HL-60 (cell line): ENCODE results near the gene PCDHAC2.

ENCODE experiments used
- DNase-seq, 2 experiments: peaks; one replicate each; pipeline ENCODE4 v3.0.0-alpha.2; 2010 to 2020; ENCODE audit warnings: low read depth in 1 of 2, low spot score in 1 of 2
- H3K27ac ChIP-seq: fragments of 250-450 bp; sonication (Bioruptor Pico); replicated peaks from 2 replicates; pipeline ENCODE4 v1.5.1; 2020; ENCODE audit warnings: mild to moderate bottlenecking, moderate library complexity
- H3K27me3 ChIP-seq: fragments of 250-450 bp; sonication (Bioruptor Pico); 2 replicates; pipeline ENCODE4 v1.5.1; 2021; ENCODE audit warnings: mild to moderate bottlenecking, moderate library complexity; ENCODE audit not compliant: insufficient read depth, poor library complexity, severe bottlenecking
- H3K4me3 ChIP-seq: replicated peaks from 2 replicates; pipeline ENCODE4 v1.5.1; 2011; ENCODE audit warnings: mild to moderate bottlenecking, control low read depth, low read length; ENCODE audit not compliant: insufficient read depth
- GABPA ChIP-seq: IDR thresholded peaks from 2 replicates; pipeline ENCODE4 v1.6.1; 2012; ENCODE audit warnings: low read depth
- POLR2AphosphoS5 ChIP-seq: IDR thresholded peaks from 2 replicates; pipeline ENCODE4 v1.6.1; 2012; ENCODE audit warnings: low read depth
- SPI1 ChIP-seq: IDR thresholded peaks from 2 replicates; pipeline ENCODE4 v1.6.1; 2012; ENCODE audit warnings: low read depth, mild to moderate bottlenecking, borderline replicate concordance
- TF ChIP-seq, protein P1 (sequence below): IDR thresholded peaks from one replicate; pipeline ENCODE4 v1.5.1; 2011; ENCODE audit warnings: low read length, control low read depth, inconsistent platforms; ENCODE audit not compliant: insufficient read depth
- TF ChIP-seq, protein P2 (sequence below): IDR thresholded peaks from 2 replicates; pipeline ENCODE4 v1.6.1; 2012; ENCODE audit warnings: low read depth; ENCODE audit not compliant: insufficient replicate concordance

PCDHAC2 gene

DNA sequence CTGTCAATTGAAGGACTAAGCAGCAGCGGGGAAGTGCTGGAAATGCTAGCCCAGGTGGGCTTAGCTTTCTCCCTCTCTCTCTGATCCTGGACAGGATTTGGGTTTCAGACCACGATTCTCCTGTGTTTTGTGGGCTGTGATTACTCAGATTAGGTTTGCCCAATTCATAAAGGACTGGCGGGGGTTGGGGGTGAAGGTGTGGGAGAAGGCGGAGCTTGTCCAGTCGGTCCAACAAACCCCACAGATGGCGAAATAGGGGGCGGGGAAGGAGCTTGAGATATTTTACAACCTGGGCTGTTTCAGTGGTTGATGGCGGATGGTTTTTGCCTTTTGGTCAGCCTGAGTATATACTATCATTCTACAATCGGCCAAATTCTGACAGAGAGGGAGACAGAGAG, 35.2 kb downstream of the PCDHAC2 start:
- no peak overlapping the region for H3K27ac ChIP-seq
- no peak for DNase-seq

DNA sequence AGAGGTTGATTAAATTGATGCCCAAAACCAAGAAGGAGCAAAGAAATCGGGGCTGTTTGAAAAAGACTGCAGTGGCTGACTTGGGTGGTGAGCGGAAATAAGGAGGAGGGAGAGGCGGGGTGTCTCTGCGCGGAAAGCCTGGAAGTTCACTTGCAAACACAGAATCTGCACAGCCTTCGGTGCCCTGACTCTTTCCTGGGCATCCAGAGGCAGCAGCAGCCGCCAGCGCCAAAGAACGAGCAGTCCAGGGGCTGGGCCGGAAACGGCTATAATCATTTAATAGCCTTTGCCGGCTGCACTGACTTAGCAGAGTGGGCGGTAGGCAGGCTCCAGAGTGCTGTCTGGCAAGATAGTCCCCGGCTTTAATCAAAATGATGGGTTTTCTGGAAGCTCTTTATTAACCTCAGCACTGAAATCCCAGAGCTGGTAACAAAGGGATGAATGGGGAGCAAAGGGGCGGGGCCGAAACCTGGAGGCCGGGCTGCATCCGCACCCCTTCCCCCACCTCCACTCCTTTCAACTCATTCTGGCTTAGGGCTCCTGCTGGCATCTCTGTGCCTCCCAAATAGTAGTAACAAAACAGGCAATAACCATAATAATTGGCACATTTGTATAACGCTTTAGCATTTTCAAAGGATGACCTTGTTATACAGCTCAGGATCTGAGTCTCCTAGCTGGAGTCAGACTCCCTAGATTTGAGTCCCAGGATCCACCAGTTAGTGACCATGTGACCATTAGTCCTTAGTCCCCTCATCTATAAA, 35.7 kb downstream of the PCDHAC2 start:
- peaks cover 11% of the 10 kb centered on the region for H3K27me3 ChIP-seq
- TF ChIP-seq, protein P1, sequence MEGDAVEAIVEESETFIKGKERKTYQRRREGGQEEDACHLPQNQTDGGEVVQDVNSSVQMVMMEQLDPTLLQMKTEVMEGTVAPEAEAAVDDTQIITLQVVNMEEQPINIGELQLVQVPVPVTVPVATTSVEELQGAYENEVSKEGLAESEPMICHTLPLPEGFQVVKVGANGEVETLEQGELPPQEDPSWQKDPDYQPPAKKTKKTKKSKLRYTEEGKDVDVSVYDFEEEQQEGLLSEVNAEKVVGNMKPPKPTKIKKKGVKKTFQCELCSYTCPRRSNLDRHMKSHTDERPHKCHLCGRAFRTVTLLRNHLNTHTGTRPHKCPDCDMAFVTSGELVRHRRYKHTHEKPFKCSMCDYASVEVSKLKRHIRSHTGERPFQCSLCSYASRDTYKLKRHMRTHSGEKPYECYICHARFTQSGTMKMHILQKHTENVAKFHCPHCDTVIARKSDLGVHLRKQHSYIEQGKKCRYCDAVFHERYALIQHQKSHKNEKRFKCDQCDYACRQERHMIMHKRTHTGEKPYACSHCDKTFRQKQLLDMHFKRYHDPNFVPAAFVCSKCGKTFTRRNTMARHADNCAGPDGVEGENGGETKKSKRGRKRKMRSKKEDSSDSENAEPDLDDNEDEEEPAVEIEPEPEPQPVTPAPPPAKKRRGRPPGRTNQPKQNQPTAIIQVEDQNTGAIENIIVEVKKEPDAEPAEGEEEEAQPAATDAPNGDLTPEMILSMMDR = no peak
- TF ChIP-seq GABPA = no peak
- no peak for TF ChIP-seq SPI1
- TF ChIP-seq POLR2AphosphoS5 = no peak
- TF ChIP-seq, protein P2, sequence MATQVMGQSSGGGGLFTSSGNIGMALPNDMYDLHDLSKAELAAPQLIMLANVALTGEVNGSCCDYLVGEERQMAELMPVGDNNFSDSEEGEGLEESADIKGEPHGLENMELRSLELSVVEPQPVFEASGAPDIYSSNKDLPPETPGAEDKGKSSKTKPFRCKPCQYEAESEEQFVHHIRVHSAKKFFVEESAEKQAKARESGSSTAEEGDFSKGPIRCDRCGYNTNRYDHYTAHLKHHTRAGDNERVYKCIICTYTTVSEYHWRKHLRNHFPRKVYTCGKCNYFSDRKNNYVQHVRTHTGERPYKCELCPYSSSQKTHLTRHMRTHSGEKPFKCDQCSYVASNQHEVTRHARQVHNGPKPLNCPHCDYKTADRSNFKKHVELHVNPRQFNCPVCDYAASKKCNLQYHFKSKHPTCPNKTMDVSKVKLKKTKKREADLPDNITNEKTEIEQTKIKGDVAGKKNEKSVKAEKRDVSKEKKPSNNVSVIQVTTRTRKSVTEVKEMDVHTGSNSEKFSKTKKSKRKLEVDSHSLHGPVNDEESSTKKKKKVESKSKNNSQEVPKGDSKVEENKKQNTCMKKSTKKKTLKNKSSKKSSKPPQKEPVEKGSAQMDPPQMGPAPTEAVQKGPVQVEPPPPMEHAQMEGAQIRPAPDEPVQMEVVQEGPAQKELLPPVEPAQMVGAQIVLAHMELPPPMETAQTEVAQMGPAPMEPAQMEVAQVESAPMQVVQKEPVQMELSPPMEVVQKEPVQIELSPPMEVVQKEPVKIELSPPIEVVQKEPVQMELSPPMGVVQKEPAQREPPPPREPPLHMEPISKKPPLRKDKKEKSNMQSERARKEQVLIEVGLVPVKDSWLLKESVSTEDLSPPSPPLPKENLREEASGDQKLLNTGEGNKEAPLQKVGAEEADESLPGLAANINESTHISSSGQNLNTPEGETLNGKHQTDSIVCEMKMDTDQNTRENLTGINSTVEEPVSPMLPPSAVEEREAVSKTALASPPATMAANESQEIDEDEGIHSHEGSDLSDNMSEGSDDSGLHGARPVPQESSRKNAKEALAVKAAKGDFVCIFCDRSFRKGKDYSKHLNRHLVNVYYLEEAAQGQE = no peak
- no peak for DNase-seq
- no peak overlapping the region for H3K4me3 ChIP-seq
- no peak overlapping the region for H3K27ac ChIP-seq

More for the DNA sequence above, 35.2 kb downstream of the PCDHAC2 start:
- Histone ChIP-seq H3K27me3 (peaks cover 11% of the 10 kb centered on the region), H3K4me3 (no peak overlapping the region)
- TF ChIP-seq, protein P2 = no peak
- TF ChIP-seq SPI1 (no peak), GABPA (no peak)

DNA sequence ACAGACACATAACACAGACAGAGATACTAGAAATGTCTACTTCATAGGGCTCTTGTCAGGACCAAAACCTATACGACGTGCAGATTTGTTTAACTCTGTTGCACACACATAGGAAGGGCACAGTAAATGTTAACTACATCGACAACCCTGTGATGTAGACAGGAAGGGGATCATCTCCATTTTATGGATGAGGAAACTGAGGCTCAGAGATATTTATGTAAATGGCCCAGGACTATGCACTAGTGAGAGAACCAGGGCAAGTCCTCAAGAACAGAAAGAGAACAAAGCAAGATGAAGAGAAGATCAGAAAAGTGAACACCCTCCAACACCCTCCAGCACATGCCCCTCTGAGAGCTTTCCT, 36.3 kb downstream of the PCDHAC2 start:
- TF ChIP-seq, protein P1 = no peak
- TF ChIP-seq SPI1 (no peak), POLR2AphosphoS5 (no peak)
- TF ChIP-seq, protein P2 = no peak
- H3K4me3 ChIP-seq = no peak overlapping the region
- peaks cover 11% of the 10 kb centered on the region for H3K27me3 ChIP-seq
- DNase-seq = no peak
- no peak overlapping the region for H3K27ac ChIP-seq
